Osteocyte (in vitro differentiated cells): ENCODE measurements around the gene SOBP. TPM values are rescaled to one million over a fixed set of nuclear protein-coding genes. Genes with fewer than 3 reads are reported as not detected.
A peak's percentile ranks its signal among the peaks of the same experiment; 100 is the strongest.
"Not testable (repeated sequence)": the region's sequence is repeated elsewhere in the genome, so short reads cannot be mapped to it uniquely, and the experiment has no call there.

Experiments
- DNase-seq: peaks from one replicate; pipeline ENCODE4 v3.0.0; 2021; ENCODE audit warnings: mixed read lengths; ENCODE audit not compliant: unreplicated experiment; ENCODE audit errors: extremely low spot score
- H3K27ac Mint-ChIP-seq: one replicate; pipeline ENCODE4 v1.8.0; 2021; ENCODE audit warnings: mild to moderate bottlenecking, mixed read lengths; ENCODE audit not compliant: unreplicated experiment
- H3K27me3 Mint-ChIP-seq: one replicate; pipeline ENCODE4 v1.8.0; 2021; ENCODE audit warnings: mixed read lengths; ENCODE audit not compliant: unreplicated experiment
- H3K36me3 Mint-ChIP-seq: one replicate; pipeline ENCODE4 v1.8.0; 2021; ENCODE audit warnings: mixed read lengths; ENCODE audit not compliant: unreplicated experiment
- H3K4me1 Mint-ChIP-seq: one replicate; pipeline ENCODE4 v1.8.0; 2021; ENCODE audit warnings: mixed read lengths; ENCODE audit not compliant: unreplicated experiment
- H3K4me3 Mint-ChIP-seq: one replicate; pipeline ENCODE4 v1.8.0; 2021; ENCODE audit warnings: mild to moderate bottlenecking, moderate library complexity, mixed read lengths; ENCODE audit not compliant: unreplicated experiment
- H3K9me3 Mint-ChIP-seq: one replicate; pipeline ENCODE4 v1.8.0; 2021; ENCODE audit warnings: mixed read lengths; ENCODE audit not compliant: unreplicated experiment
- total RNA-seq: library from RNA; stranded (reverse); gene quantifications from 2 replicates; pipeline ENCODE4 v1.2.1, GENCODE V29; 2021
- TF ChIP-seq, protein P1 (sequence below): fragments of 200-600 bp; sonication (generic); IDR thresholded peaks from 2 replicates; pipeline ENCODE4 v1.5.0; 2021; ENCODE audit warnings: antibody characterized with exemption, mild to moderate bottlenecking, moderate library complexity

Gene SOBP
- total RNA-seq, 1 donor from 2014 or later: 7.4 TPM

DNA sequence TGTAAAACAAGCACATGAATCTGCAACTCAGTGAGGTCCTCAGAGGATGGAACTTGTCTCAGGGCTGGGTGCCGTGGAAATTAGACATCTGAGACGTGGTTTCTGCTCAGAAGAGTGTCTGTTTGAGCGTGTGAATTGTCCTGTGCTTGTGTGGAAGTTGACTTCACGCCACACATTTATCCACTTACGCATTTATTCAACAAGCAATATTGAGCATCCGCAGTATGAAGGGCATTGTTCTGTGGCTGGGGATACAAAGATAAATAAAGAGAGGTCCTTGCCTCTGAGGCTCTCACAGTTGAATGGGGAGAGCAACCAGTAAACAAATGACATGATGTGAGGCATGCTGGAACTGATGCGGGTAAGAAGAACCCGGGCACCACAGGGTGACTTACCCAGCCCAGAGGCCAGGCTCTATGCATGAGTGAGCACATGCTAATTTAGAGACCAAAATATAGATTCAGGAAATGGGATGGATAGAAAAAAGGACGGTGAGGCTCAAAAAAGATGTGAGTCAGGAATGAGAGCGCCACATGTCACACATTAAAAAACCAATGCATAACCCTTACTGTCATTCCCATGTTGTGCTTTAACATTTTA lies 60.4 kb downstream of the SOBP start:
- Mint-ChIP-seq H3K27ac (no peak overlapping the region), H3K27me3 (no peaks in the 10 kb centered on the region), H3K4me1 (peaks cover 7% of the 10 kb centered on the region)

DNA sequence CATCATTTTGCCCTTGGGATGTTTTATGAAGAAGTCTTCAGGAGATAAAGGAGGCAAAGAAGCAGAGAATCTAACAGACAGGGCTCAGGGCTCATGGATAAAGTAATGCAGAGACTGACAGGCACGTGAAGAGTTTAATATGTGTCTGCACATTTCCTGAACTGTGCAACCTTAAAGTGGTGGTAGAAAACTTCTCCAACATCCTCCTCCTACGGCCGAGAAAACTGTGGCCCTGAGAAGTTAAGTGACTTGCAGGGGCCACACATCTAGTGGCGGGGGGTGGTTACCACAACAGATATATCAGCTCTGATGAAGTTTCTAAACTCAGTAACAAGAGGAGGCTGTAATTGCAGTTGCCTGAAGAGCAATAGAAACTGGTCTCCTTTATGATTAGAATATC lies 61.0 kb downstream of the SOBP start:
- TF ChIP-seq, protein P1, sequence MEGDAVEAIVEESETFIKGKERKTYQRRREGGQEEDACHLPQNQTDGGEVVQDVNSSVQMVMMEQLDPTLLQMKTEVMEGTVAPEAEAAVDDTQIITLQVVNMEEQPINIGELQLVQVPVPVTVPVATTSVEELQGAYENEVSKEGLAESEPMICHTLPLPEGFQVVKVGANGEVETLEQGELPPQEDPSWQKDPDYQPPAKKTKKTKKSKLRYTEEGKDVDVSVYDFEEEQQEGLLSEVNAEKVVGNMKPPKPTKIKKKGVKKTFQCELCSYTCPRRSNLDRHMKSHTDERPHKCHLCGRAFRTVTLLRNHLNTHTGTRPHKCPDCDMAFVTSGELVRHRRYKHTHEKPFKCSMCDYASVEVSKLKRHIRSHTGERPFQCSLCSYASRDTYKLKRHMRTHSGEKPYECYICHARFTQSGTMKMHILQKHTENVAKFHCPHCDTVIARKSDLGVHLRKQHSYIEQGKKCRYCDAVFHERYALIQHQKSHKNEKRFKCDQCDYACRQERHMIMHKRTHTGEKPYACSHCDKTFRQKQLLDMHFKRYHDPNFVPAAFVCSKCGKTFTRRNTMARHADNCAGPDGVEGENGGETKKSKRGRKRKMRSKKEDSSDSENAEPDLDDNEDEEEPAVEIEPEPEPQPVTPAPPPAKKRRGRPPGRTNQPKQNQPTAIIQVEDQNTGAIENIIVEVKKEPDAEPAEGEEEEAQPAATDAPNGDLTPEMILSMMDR: no peak
- Mint-ChIP-seq H3K27me3 (no peaks in the 10 kb centered on the region), H3K36me3 (no peaks in the 10 kb centered on the region), H3K9me3 (no peaks in the 10 kb centered on the region), H3K27ac (no peak overlapping the region), H3K4me1 (peaks cover 2% of the 10 kb centered on the region), H3K4me3 (no peak overlapping the region)
- peak; percentile 17 for DNase-seq

More for the DNA sequence above, 60.4 kb downstream of the SOBP start:
- Mint-ChIP-seq H3K9me3 (no peaks in the 10 kb centered on the region), H3K36me3 (no peaks in the 10 kb centered on the region), H3K4me3 (no peak overlapping the region)
- DNase-seq: peak; percentile 38
- TF ChIP-seq, protein P1: no peak

DNA sequence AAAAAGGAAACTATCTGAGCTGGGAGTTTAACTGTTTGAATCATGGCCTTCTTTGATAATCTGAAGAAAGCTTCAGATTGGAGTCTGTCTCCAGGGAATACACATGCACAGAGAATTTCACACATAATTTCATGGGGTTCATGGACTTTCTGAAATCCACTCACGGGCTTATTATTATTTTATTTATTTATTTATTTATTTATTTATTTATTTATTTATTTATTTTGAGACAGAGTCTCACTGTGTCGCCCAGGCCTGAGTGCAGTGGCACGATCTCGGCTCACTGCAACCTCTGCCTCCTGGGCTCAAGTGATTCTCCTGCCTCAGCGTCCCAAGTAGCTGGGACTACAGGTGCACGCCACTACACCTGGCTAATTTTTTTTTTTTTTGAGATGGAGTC lies 63.2 kb downstream of the SOBP start:
- not testable (repeated sequence) for H3K4me1 Mint-ChIP-seq, H3K4me3 Mint-ChIP-seq, DNase-seq, H3K36me3 Mint-ChIP-seq, H3K9me3 Mint-ChIP-seq, H3K27ac Mint-ChIP-seq, H3K27me3 Mint-ChIP-seq

- TF ChIP-seq, protein P1: no peak
- Mint-ChIP-seq H3K27ac (no peak overlapping the region), H3K4me3 (no peak overlapping the region)
Measured at GRCh38 chr6:107554326-107554725, 64.4 kb downstream of the SOBP start.

DNA sequence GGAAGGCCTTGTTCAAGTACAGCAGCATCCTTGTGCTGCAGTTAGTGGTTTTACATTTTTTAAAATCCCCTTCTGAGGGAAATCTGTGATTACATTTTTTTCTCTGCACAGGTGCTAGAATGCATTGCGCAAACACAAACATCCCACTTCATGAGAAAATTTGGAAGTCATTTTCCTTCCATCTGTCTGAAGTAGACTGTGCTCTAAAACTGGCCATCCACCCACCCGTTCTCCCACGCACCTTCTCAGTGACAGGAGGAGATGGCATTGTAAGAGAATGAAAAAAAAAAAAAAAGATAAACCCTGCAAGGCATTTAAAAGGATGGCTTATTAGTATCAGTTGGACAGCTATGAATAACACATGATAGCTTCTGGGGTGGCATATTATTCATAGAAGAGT lies 65.0 kb downstream of the SOBP start:
- no peaks in the 10 kb centered on the region for H3K9me3 Mint-ChIP-seq
- no peak overlapping the region for H3K27ac Mint-ChIP-seq
- H3K4me1 Mint-ChIP-seq: peaks cover 2% of the 10 kb centered on the region
- no peak overlapping the region for H3K4me3 Mint-ChIP-seq
- TF ChIP-seq, protein P1: no peak
- peak; percentile 15 for DNase-seq
- H3K27me3 Mint-ChIP-seq: no peaks in the 10 kb centered on the region
- peaks cover 3% of the 10 kb centered on the region for H3K36me3 Mint-ChIP-seq

More at GRCh38 chr6:107554326-107554725, 64.4 kb downstream of the SOBP start:
- peak; percentile 7 for DNase-seq
- no peaks in the 10 kb centered on the region for H3K9me3 Mint-ChIP-seq
- no peaks in the 10 kb centered on the region for H3K27me3 Mint-ChIP-seq
- H3K4me1 Mint-ChIP-seq: peaks cover 2% of the 10 kb centered on the region
- peaks cover 2% of the 10 kb centered on the region for H3K36me3 Mint-ChIP-seq
